SK-N-SH treated with all-trans-retinoic acid at 6 μM for 48 hours (cell line): Measurements from ENCODE around the gene NFYC.

Experiments
- OSR1 ChIP-seq: fragments of 250-450 bp; sonication (Bioruptor Pico); IDR thresholded peaks from 2 replicates; pipeline ENCODE4 v1.8.0; 2022; ENCODE audit warnings: moderate library complexity, mild to moderate bottlenecking, inconsistent platforms
- PATZ1 ChIP-seq: fragments of 250-450 bp; sonication (Bioruptor Pico); IDR thresholded peaks from 2 replicates; pipeline ENCODE4 v1.8.0; 2020; ENCODE audit warnings: mild to moderate bottlenecking, moderate library complexity, borderline replicate concordance
- PPARA ChIP-seq: fragments of 250-450 bp; sonication (Bioruptor Pico); IDR thresholded peaks from 2 replicates; pipeline ENCODE4 v1.5.0; 2020; ENCODE audit warnings: mild to moderate bottlenecking, borderline replicate concordance
- ZFP3 ChIP-seq: fragments of 250-450 bp; sonication (Bioruptor Pico); IDR thresholded peaks from 2 replicates; pipeline ENCODE4 v1.5.0; 2020; ENCODE audit warnings: mild to moderate bottlenecking, moderate library complexity
- ZFP30 ChIP-seq: fragments of 450-650 bp; formaldehyde crosslinking; IDR thresholded peaks from 2 replicates; pipeline ENCODE4 v1.5.0; 2022; ENCODE audit warnings: mild to moderate bottlenecking, moderate library complexity
- TF ChIP-seq, protein P1 (sequence below): fragments of 250-450 bp; sonication (Bioruptor Pico); IDR thresholded peaks from 2 replicates; pipeline ENCODE4 v1.5.0; 2020; ENCODE audit warnings: mild to moderate bottlenecking, moderate library complexity

- TF ChIP-seq ZFP3 (CRISPR knock-in tag) (no peak), OSR1 (no peak), ZFP30 (no peak), PPARA (CRISPR knock-in tag) (no peak), PATZ1 (CRISPR knock-in tag) (no peak)
- TF ChIP-seq, protein P1, sequence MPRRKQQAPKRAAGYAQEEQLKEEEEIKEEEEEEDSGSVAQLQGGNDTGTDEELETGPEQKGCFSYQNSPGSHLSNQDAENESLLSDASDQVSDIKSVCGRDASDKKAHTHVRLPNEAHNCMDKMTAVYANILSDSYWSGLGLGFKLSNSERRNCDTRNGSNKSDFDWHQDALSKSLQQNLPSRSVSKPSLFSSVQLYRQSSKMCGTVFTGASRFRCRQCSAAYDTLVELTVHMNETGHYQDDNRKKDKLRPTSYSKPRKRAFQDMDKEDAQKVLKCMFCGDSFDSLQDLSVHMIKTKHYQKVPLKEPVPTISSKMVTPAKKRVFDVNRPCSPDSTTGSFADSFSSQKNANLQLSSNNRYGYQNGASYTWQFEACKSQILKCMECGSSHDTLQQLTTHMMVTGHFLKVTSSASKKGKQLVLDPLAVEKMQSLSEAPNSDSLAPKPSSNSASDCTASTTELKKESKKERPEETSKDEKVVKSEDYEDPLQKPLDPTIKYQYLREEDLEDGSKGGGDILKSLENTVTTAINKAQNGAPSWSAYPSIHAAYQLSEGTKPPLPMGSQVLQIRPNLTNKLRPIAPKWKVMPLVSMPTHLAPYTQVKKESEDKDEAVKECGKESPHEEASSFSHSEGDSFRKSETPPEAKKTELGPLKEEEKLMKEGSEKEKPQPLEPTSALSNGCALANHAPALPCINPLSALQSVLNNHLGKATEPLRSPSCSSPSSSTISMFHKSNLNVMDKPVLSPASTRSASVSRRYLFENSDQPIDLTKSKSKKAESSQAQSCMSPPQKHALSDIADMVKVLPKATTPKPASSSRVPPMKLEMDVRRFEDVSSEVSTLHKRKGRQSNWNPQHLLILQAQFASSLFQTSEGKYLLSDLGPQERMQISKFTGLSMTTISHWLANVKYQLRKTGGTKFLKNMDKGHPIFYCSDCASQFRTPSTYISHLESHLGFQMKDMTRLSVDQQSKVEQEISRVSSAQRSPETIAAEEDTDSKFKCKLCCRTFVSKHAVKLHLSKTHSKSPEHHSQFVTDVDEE (CRISPR knock-in tag): no peak
Measured at GRCh38 chr1:40751802-40752201, 60.3 kb downstream of the NFYC start.
